ENCODE measurements around the gene IHH. TPM values are rescaled to one million over a fixed set of nuclear protein-coding genes. Genes with fewer than 3 reads are reported as not detected.

The IHH gene
- total RNA-seq, 1 experiment from 2014 or later: not detected

DNA sequence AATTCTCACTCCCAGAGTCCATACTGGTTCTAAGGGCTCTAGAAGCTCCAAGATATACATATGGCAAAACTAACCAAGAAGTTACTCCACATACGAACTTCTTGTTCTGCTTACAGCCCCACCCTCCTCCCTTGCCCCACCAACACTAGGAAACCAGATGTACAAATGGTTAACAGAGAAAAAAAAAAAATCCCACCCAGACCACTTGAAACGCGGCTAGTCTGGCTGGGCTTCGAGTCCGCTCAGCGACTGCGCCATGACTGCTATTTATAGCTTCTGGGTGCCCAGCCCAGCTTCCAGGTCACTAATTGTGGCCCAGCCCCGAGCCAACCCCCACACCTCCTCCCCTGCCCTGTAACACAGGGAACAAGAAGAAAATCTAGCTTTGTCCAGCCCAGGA, 47.0 kb upstream of the IHH start:
- Histone ChIP-seq H3K27me3 (ENCODE audit: insufficient read depth, low read length) (no peaks in the 10 kb centered on the region), H2BK20ac (ENCODE audit: low read depth, low read length, poor library complexity, severe bottlenecking) (no peak overlapping the region), H2BK120ac (ENCODE audit: low read depth, low read length, poor library complexity, severe bottlenecking) (no peak overlapping the region), H3K18ac (ENCODE audit: insufficient read length, low read depth, low read length) (no peak overlapping the region), H2AK5ac (ENCODE audit: insufficient read length, low read length) (no peak overlapping the region), H3K23me2 (ENCODE audit: insufficient read length, low read depth, low read length, poor library complexity, severe bottlenecking) (no peaks in the 10 kb centered on the region), H3K27ac (ENCODE audit: insufficient read length, low read depth, low read length) (no peak overlapping the region), H2AFZ (ENCODE audit: low read length) (no peak overlapping the region), H2BK15ac (ENCODE audit: low read depth, low read length) (no peak overlapping the region), H3K4me1 (ENCODE audit: insufficient read depth, low read length) (no peaks in the 10 kb centered on the region), H3K9me3 (ENCODE audit: control insufficient read depth, low read depth, low read length) (no peaks in the 10 kb centered on the region), H2BK12ac (ENCODE audit: insufficient read length, low read depth, low read length) (no peak overlapping the region), H3K79me2 (ENCODE audit: insufficient read depth, low read length) (no peaks in the 10 kb centered on the region), H3K14ac (ENCODE audit: insufficient read depth, low read length) (no peak overlapping the region), H3K4me2 (ENCODE audit: insufficient read depth, insufficient read length, low read length) (no peak overlapping the region), H4K91ac (ENCODE audit: insufficient read length, low read depth, low read length) (no peak overlapping the region), H3K23ac (ENCODE audit: insufficient read length, low read depth, low read length) (no peak overlapping the region), H2BK5ac (ENCODE audit: insufficient read length, low read length) (no peak overlapping the region), H4K20me1 (ENCODE audit: control insufficient read depth, insufficient read depth, insufficient read length) (no peaks in the 10 kb centered on the region), H3T11ph (ENCODE audit: low read length) (no peak overlapping the region), H3K4ac (ENCODE audit: low read depth, low read length) (no peak overlapping the region), H3K79me1 (ENCODE audit: insufficient read depth, low read depth, low read length, poor library complexity, severe bottlenecking) (no peaks in the 10 kb centered on the region), H4K5ac (ENCODE audit: insufficient read length, low read depth, low read length) (no peak overlapping the region), H3K9ac (ENCODE audit: extremely low read depth, insufficient read length, low read length) (no peak overlapping the region), H4K8ac (replicated peaks; ENCODE audit: insufficient read length, low read depth, low read length) (no peak overlapping the region), H3K56ac (ENCODE audit: insufficient read length, low read depth, low read length) (no peak overlapping the region)
- Mint-ChIP-seq H3K4me1 (peaks cover 9 to 13% of the 10 kb centered on the region in 2 experiments), H3K36me3 (ENCODE audit: insufficient read depth in 1 of 3, low read depth in 3 of 3) (0 out of 7 replicates have a peak, but pooled peaks cover 0 to 2% (median 0%) of the 10 kb centered on the region in 3 experiments), H3K27me3 (ENCODE audit: low read depth) (peaks cover 2% of the 10 kb centered on the region; the same call in 1 of the 2 replicates), H3K9me3 (no peaks in the 10 kb centered on the region), H3K4me3 (no peak overlapping the region), H3K27ac (no peak overlapping the region)
- DNase-seq: no peak
- no CpG with 5 or more reads among the region's 8 CpGs for WGBS (ENCODE audit: extremely low coverage, insufficient read length, low lambda C conversion rate)
- TF ChIP-seq, protein P1, sequence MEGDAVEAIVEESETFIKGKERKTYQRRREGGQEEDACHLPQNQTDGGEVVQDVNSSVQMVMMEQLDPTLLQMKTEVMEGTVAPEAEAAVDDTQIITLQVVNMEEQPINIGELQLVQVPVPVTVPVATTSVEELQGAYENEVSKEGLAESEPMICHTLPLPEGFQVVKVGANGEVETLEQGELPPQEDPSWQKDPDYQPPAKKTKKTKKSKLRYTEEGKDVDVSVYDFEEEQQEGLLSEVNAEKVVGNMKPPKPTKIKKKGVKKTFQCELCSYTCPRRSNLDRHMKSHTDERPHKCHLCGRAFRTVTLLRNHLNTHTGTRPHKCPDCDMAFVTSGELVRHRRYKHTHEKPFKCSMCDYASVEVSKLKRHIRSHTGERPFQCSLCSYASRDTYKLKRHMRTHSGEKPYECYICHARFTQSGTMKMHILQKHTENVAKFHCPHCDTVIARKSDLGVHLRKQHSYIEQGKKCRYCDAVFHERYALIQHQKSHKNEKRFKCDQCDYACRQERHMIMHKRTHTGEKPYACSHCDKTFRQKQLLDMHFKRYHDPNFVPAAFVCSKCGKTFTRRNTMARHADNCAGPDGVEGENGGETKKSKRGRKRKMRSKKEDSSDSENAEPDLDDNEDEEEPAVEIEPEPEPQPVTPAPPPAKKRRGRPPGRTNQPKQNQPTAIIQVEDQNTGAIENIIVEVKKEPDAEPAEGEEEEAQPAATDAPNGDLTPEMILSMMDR (conservative IDR thresholded peaks at IDR 0.05): no peak
